Thyroid gland (tissue), 4 donors: ENCODE measurements around the gene RNF166. TPM values are rescaled to one million over a fixed set of nuclear protein-coding genes. Genes with fewer than 3 reads are reported as not detected.

Experiments
- DNase-seq, 2 donors: peaks; one replicate each; pipeline ENCODE4 v3.0.0-alpha.2; 2019
- H3K27ac ChIP-seq, 3 donors: fragments of 200-600 bp; sonication (generic); 1 replicate in 2 of 3; 2 replicates in 1 of 3; pipeline ENCODE4 v1.5.1; 2016 to 2019; ENCODE audit warnings: mild to moderate bottlenecking in 1 of 3, moderate library complexity in 1 of 3
- H3K27me3 ChIP-seq: fragments of 200-600 bp; sonication (generic); one replicate; pipeline ENCODE4 v1.5.1; 2019
- H3K36me3 ChIP-seq, 2 donors: fragments of 200-600 bp; sonication (generic); one replicate each; pipeline ENCODE4 v1.5.1; 2016 to 2019
- H3K4me1 ChIP-seq, 2 donors: fragments of 200-600 bp; sonication (generic); one replicate each; pipeline ENCODE4 v1.5.1; 2017 to 2019
- H3K4me3 ChIP-seq, 3 donors: fragments of 200-600 bp; sonication (generic); replicated peaks in 1 of 3; 1 replicate in 2 of 3; 2 replicates in 1 of 3; pipeline ENCODE4 v1.5.1; 2016; ENCODE audit warnings: mild to moderate bottlenecking in 1 of 3
- H3K9me3 ChIP-seq: fragments of 200-600 bp; sonication (generic); one replicate; pipeline ENCODE4 v1.5.1; 2017
- CTCF ChIP-seq, 6 experiments: fragments of 200-600 bp in 3 of 6; fragments of 450-650 bp in 3 of 6; sonication (generic) in 3 of 6; IDR thresholded peaks; one replicate each; pipeline ENCODE4 v1.5.1; 2016 to 2019; ENCODE audit warnings: antibody characterized with exemption in 6 of 6, mild to moderate bottlenecking in 2 of 6, inconsistent platforms in 1 of 6, moderate library complexity in 1 of 6
- POLR2A ChIP-seq, 2 donors: fragments of 450-650 bp; IDR thresholded peaks; one replicate each; pipeline ENCODE4 v1.6.1; 2017; ENCODE audit warnings: antibody characterized with exemption in 2 of 2, mild to moderate bottlenecking in 2 of 2, moderate library complexity in 1 of 2
- WGBS, 2 donors: methylation state at CpG; one replicate each; pipeline ENCODE4 v1.1.5; 2017; 5-methylcytosine and 5-hydroxymethylcytosine counted together
- intact Hi-C: fragments of 100-400 bp; cut with DNase I; formaldehyde crosslinking; loops from one replicate; pipeline ENCODE4 v1.15.1; 2023
- total RNA-seq, 4 donors: library from RNA; depleted of rRNA; stranded (reverse); fragments of >200 nt; gene quantifications; one replicate each; pipeline ENCODE4 v1.2.3, GENCODE V29; 2016

The RNF166 gene
- total RNA-seq, 4 donors from 2014 or later, result 12.5 to 26.8 (median 19.1) TPM

- WGBS, 2 donors, result 83 to 86% methylated on average over 8 to 17 of the region's 30 CpGs
- TF ChIP-seq POLR2A (IDR thresholded peaks at IDR 0.05) (no peak), CTCF (IDR thresholded peaks at IDR 0.05) (no peak)
- peaks cover 0 to 10% of the 10 kb centered on the region in 2 donors for H3K4me1 ChIP-seq
- intact Hi-C loops, result no loop called here
- H3K27me3 ChIP-seq, result no peaks in the 10 kb centered on the region
- peaks cover 34 to 44% of the 10 kb centered on the region in 2 donors for H3K36me3 ChIP-seq
- no peaks in the 10 kb centered on the region for H3K9me3 ChIP-seq
- H3K4me3 ChIP-seq, result no peak overlapping the region
- no peak for DNase-seq
- no peak overlapping the region for H3K27ac ChIP-seq
Measured at GRCh38 chr16:88713568-88714419, 7.6 kb upstream of the RNF166 start.

- H3K4me1 ChIP-seq, result peaks cover 0 to 7% of the 10 kb centered on the region in 2 donors
- TF ChIP-seq CTCF (IDR thresholded peaks at IDR 0.05) (no peak), POLR2A (IDR thresholded peaks at IDR 0.05) (no peak)
- intact Hi-C loops, result no loop called here
- no peaks in the 10 kb centered on the region for H3K27me3 ChIP-seq
- peaks cover 34 to 37% of the 10 kb centered on the region in 2 donors for H3K36me3 ChIP-seq
- no peak overlapping the region for H3K27ac ChIP-seq
- DNase-seq, result no peak
- H3K4me3 ChIP-seq, result no peak overlapping the region
- WGBS, 2 donors, result 84 to 89% methylated on average over 6 to 7 of the region's 15 CpGs
- no peaks in the 10 kb centered on the region for H3K9me3 ChIP-seq
Measured at GRCh38 chr16:88713054-88713453, 6.8 kb upstream of the RNF166 start.

GRCh38 chr16:88712362-88712979 is 6.3 kb upstream of the RNF166 start:
- H3K36me3 ChIP-seq, result peaks cover 32 to 35% of the 10 kb centered on the region in 2 donors
- H3K9me3 ChIP-seq, result no peaks in the 10 kb centered on the region
- no peak for TF ChIP-seq CTCF (IDR thresholded peaks at IDR 0.05)
- no peak for TF ChIP-seq POLR2A (IDR thresholded peaks at IDR 0.05)
- intact Hi-C loops, result no loop called here
- no peaks in the 10 kb centered on the region for H3K27me3 ChIP-seq
- H3K27ac ChIP-seq, result no peak overlapping the region
- 82 to 90% methylated on average over 2 to 10 of the region's 25 CpGs for WGBS, 2 donors
- no peak for DNase-seq
- H3K4me1 ChIP-seq, result peaks cover under 1 to 7% of the 10 kb centered on the region in 2 donors
- no peak overlapping the region for H3K4me3 ChIP-seq

- Histone ChIP-seq H3K4me3 (no peak overlapping the region), H3K4me1 (peaks cover 6 to 13% of the 10 kb centered on the region in 2 donors), H3K36me3 (peaks cover 25 to 30% of the 10 kb centered on the region in 2 donors), H3K9me3 (no peaks in the 10 kb centered on the region), H3K27me3 (no peaks in the 10 kb centered on the region), H3K27ac (no peak overlapping the region)
- 81 to 85% methylated on average over 9 to 16 of the region's 18 CpGs for WGBS, 2 donors
- TF ChIP-seq POLR2A (IDR thresholded peaks at IDR 0.05) (no peak), CTCF (IDR thresholded peaks at IDR 0.05) (no peak)
- DNase-seq, result no peak
- intact Hi-C loops, result no loop called here
Measured at GRCh38 chr16:88711750-88712340, 5.6 kb upstream of the RNF166 start.
